Naive thymus-derived CD4-positive, alpha-beta T cell (primary cell): ENCODE data around the gene GPC1. TPM values are rescaled to one million over a fixed set of nuclear protein-coding genes. Genes with fewer than 3 reads are reported as not detected.

Source experiments
- ATAC-seq: fragments of 150-1000 bp; cut with Tn5 transposase; 2 replicates; pipeline ENCODE4 v1.10.0; 2021; ENCODE audit warnings: mild to moderate bottlenecking, moderate library complexity
- CTCF ChIA-PET: fragments of 350-600 bp; sonication (Branson Sonifier 250); formaldehyde crosslinking; loops from one replicate; lab custom pipeline; 2021; ENCODE audit warnings: antibody characterized with exemption; lab: Charles Lee
- POLR2A ChIA-PET: fragments of 350-600 bp; sonication (Branson Sonifier 250); formaldehyde crosslinking; loops from one replicate; lab custom pipeline; 2021; ENCODE audit warnings: antibody characterized with exemption, inconsistent platforms; lab: Charles Lee
- DNase-seq, 9 donors: peaks; one replicate each; pipeline versions ENCODE4 v3.0.0 to v3.0.0-alpha.2; 2020 to 2022; ENCODE audit warnings: mixed read lengths in 1 of 9
- H3K27ac ChIP-seq: one replicate; pipeline ENCODE4 v1.7.0; 2013; ENCODE audit warnings: mild to moderate bottlenecking, low read depth, low read length, moderate library complexity
- H3K27me3 ChIP-seq, 2 donors: one replicate each; pipeline ENCODE4 v1.7.0; 2013; ENCODE audit warnings: low read length in 2 of 2, mild to moderate bottlenecking in 2 of 2, moderate library complexity in 2 of 2; ENCODE audit not compliant: control insufficient read depth in 2 of 2, insufficient read depth in 2 of 2
- H3K36me3 ChIP-seq, 3 experiments: 1 replicate in 2 of 3; 2 replicates in 1 of 3; pipeline ENCODE4 v1.7.0; 2013; ENCODE audit warnings: low read length in 3 of 3, mild to moderate bottlenecking in 3 of 3, moderate library complexity in 1 of 3; ENCODE audit not compliant: insufficient read depth in 3 of 3, control insufficient read depth in 2 of 3
- H3K4me1 ChIP-seq, 2 donors: one replicate each; pipeline ENCODE4 v1.7.0; 2013; ENCODE audit warnings: low read length in 2 of 2, mild to moderate bottlenecking in 2 of 2, moderate library complexity in 1 of 2; ENCODE audit not compliant: control insufficient read depth in 2 of 2, insufficient read depth in 2 of 2
- H3K4me3 ChIP-seq: 2 replicates; pipeline ENCODE4 v1.7.0; 2013; ENCODE audit warnings: mild to moderate bottlenecking, low read length
- H3K9me3 ChIP-seq, 3 experiments: 1 replicate in 2 of 3; 2 replicates in 1 of 3; pipeline ENCODE4 v1.7.0; 2013; ENCODE audit warnings: low read length in 3 of 3; ENCODE audit not compliant: control insufficient read depth in 2 of 3
- H3K27ac Mint-ChIP-seq, 9 donors: one replicate each; pipeline ENCODE4 v1.8.0; 2020 to 2022; ENCODE audit warnings: mixed read lengths in 9 of 9, mild to moderate bottlenecking in 8 of 9, moderate library complexity in 5 of 9, inconsistent platforms in 2 of 9
- H3K27me3 Mint-ChIP-seq, 5 donors: one replicate each; pipeline ENCODE4 v1.8.0; 2021 to 2022; ENCODE audit warnings: mixed read lengths in 5 of 5, mild to moderate bottlenecking in 1 of 5
- H3K36me3 Mint-ChIP-seq, 5 donors: one replicate each; pipeline ENCODE4 v1.8.0; 2020 to 2022; ENCODE audit warnings: mixed read lengths in 5 of 5, mild to moderate bottlenecking in 3 of 5, inconsistent platforms in 1 of 5
- H3K4me1 Mint-ChIP-seq, 7 donors: one replicate each; pipeline ENCODE4 v1.8.0; 2020 to 2022; ENCODE audit warnings: mixed read lengths in 7 of 7, mild to moderate bottlenecking in 3 of 7, inconsistent platforms in 1 of 7
- H3K4me3 Mint-ChIP-seq, 10 donors: one replicate each; pipeline ENCODE4 v1.8.0; 2020 to 2022; ENCODE audit warnings: mild to moderate bottlenecking in 10 of 10, mixed read lengths in 10 of 10, moderate library complexity in 6 of 10, inconsistent platforms in 2 of 10
- H3K9me3 Mint-ChIP-seq, 11 donors: one replicate each; pipeline ENCODE4 v1.8.0; 2020 to 2022; ENCODE audit warnings: mixed read lengths in 11 of 11, mild to moderate bottlenecking in 4 of 11, inconsistent platforms in 1 of 11, moderate library complexity in 1 of 11
- intact Hi-C, 2 donors: fragments of 100-400 bp; cut with micrococcal nuclease; formaldehyde crosslinking; loops; one replicate each; pipeline ENCODE4 v1.15.1; 2023
- polyA plus RNA-seq, 2 donors: library from polyadenylated mRNA; unstranded; fragments of 300-500 nt; fragmentation: Illumina TruSeq; gene quantifications; one replicate each; pipeline ENCODE4 v1.2.3, GENCODE V29; 2021
- total RNA-seq, 6 experiments: library from RNA in 5 of 6; stranded (reverse) in 5 of 6; gene quantifications; 1 replicate in 5 of 6; 2 replicates in 1 of 6; pipeline ENCODE4 v1.2.3 and lab custom pipeline; 2021 to 2026

GPC1 gene
- total and polyA plus RNA-seq, 7 experiments from 2014 or later = 0.08 to 4.5 (median 0.68) TPM; not detected in 1

GRCh38 chr2:240401781-240402551, 33.5 kb upstream of the GPC1 start:
- Histone ChIP-seq H3K4me3 (no peak overlapping the region), H3K9me3 (no peaks in the 10 kb centered on the region), H3K27me3 (no peaks in the 10 kb centered on the region), H3K36me3 (no peaks in the 10 kb centered on the region), H3K4me1 (no peaks in the 10 kb centered on the region), H3K27ac (no peak overlapping the region)
- CTCF ChIA-PET = no interaction called here
- POLR2A ChIA-PET = no interaction called here
- DNase-seq = peak in 1 of 9 donors; percentile 1
- peak overlapping the region in 1 of 9 donors; percentile 81 for H3K27ac Mint-ChIP-seq
- H3K4me3 Mint-ChIP-seq = peak overlapping the region in 1 of 10 donors; percentile 4
- no peaks in the 10 kb centered on the region for H3K36me3 Mint-ChIP-seq
- intact Hi-C loops = loop anchor here in 1 of 2 donors (5.0 kb wide), 1 partner anchor 35 kb away; the partner anchor contains the start of gene GPC1
- ATAC-seq = no peak
- H3K27me3 Mint-ChIP-seq = no peaks in the 10 kb centered on the region
- H3K4me1 Mint-ChIP-seq = peaks cover 6 to 14% (median 9%) of the 10 kb centered on the region in 7 donors
- H3K9me3 Mint-ChIP-seq = no peaks in the 10 kb centered on the region

- H3K4me3 ChIP-seq = no peak overlapping the region
- no peaks in the 10 kb centered on the region for H3K36me3 Mint-ChIP-seq
- no peak for ATAC-seq
- CTCF ChIA-PET = no interaction called here
- no peaks in the 10 kb centered on the region for H3K4me1 ChIP-seq
- peaks cover 0 to 2% (median 0%) of the 10 kb centered on the region in 5 donors for H3K27me3 Mint-ChIP-seq
- H3K27ac ChIP-seq = no peak overlapping the region
- H3K9me3 Mint-ChIP-seq = no peaks in the 10 kb centered on the region
- H3K4me1 Mint-ChIP-seq = peaks cover 6 to 14% (median 9%) of the 10 kb centered on the region in 7 donors
- peak in 1 of 9 donors; percentile 4 for DNase-seq
- peak overlapping the region in 3 of 9 donors; percentile 38 to 81 (median 56) for H3K27ac Mint-ChIP-seq
- intact Hi-C loops = loop anchor here in 1 of 2 donors (5.0 kb wide), 1 partner anchor 35 kb away; the partner anchor contains the start of gene GPC1
- H3K36me3 ChIP-seq = no peaks in the 10 kb centered on the region
- no peaks in the 10 kb centered on the region for H3K27me3 ChIP-seq
- no peaks in the 10 kb centered on the region for H3K9me3 ChIP-seq
- POLR2A ChIA-PET = no interaction called here
- H3K4me3 Mint-ChIP-seq = peak overlapping the region in 4 of 10 donors; percentile 7 to 67 (median 60)
Measured at GRCh38 chr2:240402566-240403272, 32.7 kb upstream of the GPC1 start.

- Mint-ChIP-seq H3K9me3 (no peaks in the 10 kb centered on the region), H3K27ac (peak overlapping the region in 5 of 9 donors; percentile 6 to 81 (median 46)), H3K4me1 (peaks cover 6 to 14% (median 9%) of the 10 kb centered on the region in 7 donors), H3K27me3 (peaks cover 0 to 5% (median 0%) of the 10 kb centered on the region in 5 donors), H3K4me3 (peak overlapping the region in 8 of 10 donors; percentile 7 to 67 (median 59)), H3K36me3 (no peaks in the 10 kb centered on the region)
- H3K36me3 ChIP-seq = no peaks in the 10 kb centered on the region
- H3K27me3 ChIP-seq = no peaks in the 10 kb centered on the region
- intact Hi-C loops = loop anchor here in 1 of 2 donors (5.0 kb wide), 1 partner anchor 34 kb away; the partner anchor contains the start of gene GPC1
- no peaks in the 10 kb centered on the region for H3K9me3 ChIP-seq
- DNase-seq = peak in 2 of 9 donors; percentile 3 to 12
- H3K4me3 ChIP-seq = no peak overlapping the region
- no peak overlapping the region for H3K27ac ChIP-seq
- ChIA-PET CTCF (no interaction called here), POLR2A (no interaction called here)
- no peaks in the 10 kb centered on the region for H3K4me1 ChIP-seq
- no peak for ATAC-seq
Measured at GRCh38 chr2:240403396-240404104, 31.9 kb upstream of the GPC1 start.

GRCh38 chr2:240404174-240404852, 31.1 kb upstream of the GPC1 start:
- H3K36me3 Mint-ChIP-seq = no peaks in the 10 kb centered on the region
- H3K9me3 ChIP-seq = no peaks in the 10 kb centered on the region
- ChIA-PET CTCF (no interaction called here), POLR2A (no interaction called here)
- no peak overlapping the region for H3K4me3 ChIP-seq
- no peak overlapping the region for H3K27ac ChIP-seq
- peaks cover 0 to 9% (median 0%) of the 10 kb centered on the region in 5 donors for H3K27me3 Mint-ChIP-seq
- no peaks in the 10 kb centered on the region for H3K4me1 ChIP-seq
- H3K4me1 Mint-ChIP-seq = peaks cover 6 to 14% (median 9%) of the 10 kb centered on the region in 7 donors
- peak overlapping the region in 2 of 9 donors; percentile 38 to 69 for H3K27ac Mint-ChIP-seq
- ATAC-seq = no peak
- DNase-seq = no peak
- intact Hi-C loops = loop anchor here in 1 of 2 donors (5.0 kb wide), 1 partner anchor 33 kb away; the partner anchor contains the start of gene GPC1
- H3K36me3 ChIP-seq = no peaks in the 10 kb centered on the region
- no peak overlapping the region for H3K4me3 Mint-ChIP-seq
- H3K27me3 ChIP-seq = no peaks in the 10 kb centered on the region
- H3K9me3 Mint-ChIP-seq = no peaks in the 10 kb centered on the region

GRCh38 chr2:240405133-240405532, 30.3 kb upstream of the GPC1 start:
- no peaks in the 10 kb centered on the region for H3K4me1 ChIP-seq
- intact Hi-C loops = no loop called here
- no peaks in the 10 kb centered on the region for H3K9me3 ChIP-seq
- DNase-seq (no peak), ATAC-seq (no peak)
- Mint-ChIP-seq H3K36me3 (no peaks in the 10 kb centered on the region), H3K4me1 (peaks cover 6 to 14% (median 9%) of the 10 kb centered on the region in 7 donors), H3K9me3 (no peaks in the 10 kb centered on the region), H3K27ac (no peak overlapping the region), H3K27me3 (peaks cover 0 to 9% (median 0%) of the 10 kb centered on the region in 5 donors), H3K4me3 (no peak overlapping the region)
- H3K27ac ChIP-seq = no peak overlapping the region
- no peak overlapping the region for H3K4me3 ChIP-seq
- H3K27me3 ChIP-seq = no peaks in the 10 kb centered on the region
- CTCF ChIA-PET = no interaction called here
- POLR2A ChIA-PET = no interaction called here
- no peaks in the 10 kb centered on the region for H3K36me3 ChIP-seq
